Naive thymus-derived CD8-positive, alpha-beta T cell (primary cell): ENCODE data around the gene TMEM53. TPM values are rescaled to one million over a fixed set of nuclear protein-coding genes. Genes with fewer than 3 reads are reported as not detected.
A peak's percentile ranks its signal among the peaks of the same experiment; 100 is the strongest.

ENCODE experiments used
- ATAC-seq, 2 donors: fragments of 150-1000 bp; cut with Tn5 transposase in 1 of 2; sonication (Bioruptor Pico), chemical (Tn5 transposase) in 1 of 2; 1 replicate in 1 of 2; 2 replicates in 1 of 2; pipeline ENCODE4 v1.10.0; 2021; ENCODE audit warnings: mild to moderate bottlenecking in 2 of 2, moderate library complexity in 2 of 2
- POLR2A ChIA-PET: fragments of 350-600 bp; sonication (Branson Sonifier 250); formaldehyde crosslinking; loops from one replicate; lab custom pipeline; 2021; ENCODE audit warnings: antibody characterized with exemption; lab: Charles Lee
- DNase-seq, 10 donors: peaks; one replicate each; pipeline versions ENCODE4 v3.0.0 to v3.0.0-alpha.2; 2020 to 2022
- H3K27ac Mint-ChIP-seq, 10 donors: one replicate each; pipeline ENCODE4 v1.8.0; 2020 to 2022; ENCODE audit warnings: mild to moderate bottlenecking in 10 of 10, mixed read lengths in 10 of 10, moderate library complexity in 4 of 10, inconsistent platforms in 1 of 10
- H3K27me3 Mint-ChIP-seq, 5 donors: one replicate each; pipeline ENCODE4 v1.8.0; 2021 to 2022; ENCODE audit warnings: mixed read lengths in 5 of 5
- H3K36me3 Mint-ChIP-seq, 3 donors: one replicate each; pipeline ENCODE4 v1.8.0; 2020 to 2022; ENCODE audit warnings: mixed read lengths in 3 of 3, mild to moderate bottlenecking in 2 of 3, inconsistent platforms in 1 of 3
- H3K4me1 Mint-ChIP-seq, 4 donors: one replicate each; pipeline ENCODE4 v1.8.0; 2021 to 2022; ENCODE audit warnings: mixed read lengths in 4 of 4
- H3K4me3 Mint-ChIP-seq, 10 donors: one replicate each; pipeline ENCODE4 v1.8.0; 2020 to 2022; ENCODE audit warnings: mild to moderate bottlenecking in 10 of 10, mixed read lengths in 10 of 10, moderate library complexity in 6 of 10, inconsistent platforms in 1 of 10
- H3K9me3 Mint-ChIP-seq, 9 donors: one replicate each; pipeline ENCODE4 v1.8.0; 2020 to 2022; ENCODE audit warnings: mixed read lengths in 9 of 9, mild to moderate bottlenecking in 3 of 9, inconsistent platforms in 1 of 9, moderate library complexity in 1 of 9
- polyA plus RNA-seq, 3 donors: library from polyadenylated mRNA; unstranded; fragments of 300-500 nt; fragmentation: Illumina TruSeq; gene quantifications; one replicate each; pipeline ENCODE4 v1.2.3, GENCODE V29; 2021
- total RNA-seq, 8 experiments: library from RNA in 2 of 8; stranded (reverse) in 2 of 8; gene quantifications; one replicate each; pipeline ENCODE4 v1.2.3 and lab custom pipeline; 2021 to 2026

TMEM53 gene
- total and polyA plus RNA-seq, 5 experiments from 2014 or later = 1.0 to 5.9 (median 4.6) TPM

DNA sequence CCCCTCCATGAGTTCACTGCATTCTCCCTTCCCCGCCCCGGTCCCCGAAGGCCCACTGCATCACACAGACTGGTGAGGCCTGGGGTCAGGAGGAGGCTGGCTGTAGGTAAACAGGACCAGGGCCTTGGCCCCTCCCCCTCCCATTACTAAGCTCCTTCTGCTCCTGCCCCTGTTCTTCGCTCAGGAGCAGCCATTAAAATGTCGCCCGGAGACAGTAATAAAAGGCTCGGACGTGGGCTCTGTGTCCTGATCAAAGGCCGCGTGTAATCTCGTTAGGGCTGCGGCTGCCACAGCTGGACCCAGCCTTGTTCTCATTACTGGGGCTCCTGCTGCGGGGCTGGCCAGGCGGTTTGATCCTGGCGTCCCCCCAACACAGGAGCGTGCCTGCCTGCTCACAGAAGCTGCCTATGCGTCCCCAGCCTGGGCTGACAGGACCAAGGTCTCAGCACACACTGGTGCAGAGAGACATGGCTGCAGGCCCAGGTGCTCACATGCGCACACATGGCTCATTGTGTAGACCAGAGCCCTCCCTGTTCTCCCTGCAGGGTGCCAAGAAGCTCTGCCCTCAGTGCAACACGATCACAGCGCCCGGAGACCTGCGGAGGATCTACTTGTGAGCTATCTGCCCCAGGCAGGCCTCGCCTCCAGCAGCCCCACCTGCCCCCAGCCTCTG, 24.0 kb downstream of the TMEM53 start:
- peaks cover 0 to 10% (median 4%) of the 10 kb centered on the region in 4 donors for H3K4me1 Mint-ChIP-seq
- H3K27me3 Mint-ChIP-seq = no peaks in the 10 kb centered on the region
- ATAC-seq = no peak
- no peak overlapping the region for H3K4me3 Mint-ChIP-seq
- POLR2A ChIA-PET = interaction anchor here (1.1 kb wide), 1 partner anchor 13 kb away, joined by 3 read pairs; no protein-coding TSS in a partner anchor
- H3K9me3 Mint-ChIP-seq = no peaks in the 10 kb centered on the region
- no peak for DNase-seq
- H3K36me3 Mint-ChIP-seq = peaks cover 0 to 58% (median 0%) of the 10 kb centered on the region in 3 donors
- peak overlapping the region in 3 of 10 donors; percentile 8 to 85 (median 9) for H3K27ac Mint-ChIP-seq

DNA sequence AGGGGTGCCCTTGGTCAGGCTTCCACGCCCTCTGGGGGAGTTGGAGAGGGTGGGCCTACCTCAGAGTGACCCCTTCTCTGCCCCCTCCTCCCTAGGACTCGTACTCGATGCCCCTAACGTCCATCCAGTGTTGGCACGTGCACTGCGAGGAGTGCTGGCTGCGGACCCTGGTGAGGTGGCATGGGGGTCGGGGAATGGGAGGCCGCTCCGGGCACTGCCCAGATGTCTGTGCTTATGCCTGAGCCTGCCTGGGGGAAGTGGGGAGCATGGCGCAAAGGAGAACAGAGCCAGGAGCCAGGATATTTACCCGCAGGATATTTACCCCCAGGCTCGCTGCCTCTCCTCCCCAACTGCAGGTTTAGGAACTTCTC, 24.5 kb downstream of the TMEM53 start:
- H3K4me3 Mint-ChIP-seq = no peak overlapping the region
- peaks cover 0 to 10% (median 4%) of the 10 kb centered on the region in 4 donors for H3K4me1 Mint-ChIP-seq
- H3K27me3 Mint-ChIP-seq = no peaks in the 10 kb centered on the region
- POLR2A ChIA-PET = no interaction called here
- no peak for DNase-seq
- ATAC-seq = no peak
- H3K9me3 Mint-ChIP-seq = no peaks in the 10 kb centered on the region
- H3K36me3 Mint-ChIP-seq = peaks cover 0 to 63% (median 0%) of the 10 kb centered on the region in 3 donors
- no peak overlapping the region for H3K27ac Mint-ChIP-seq

DNA sequence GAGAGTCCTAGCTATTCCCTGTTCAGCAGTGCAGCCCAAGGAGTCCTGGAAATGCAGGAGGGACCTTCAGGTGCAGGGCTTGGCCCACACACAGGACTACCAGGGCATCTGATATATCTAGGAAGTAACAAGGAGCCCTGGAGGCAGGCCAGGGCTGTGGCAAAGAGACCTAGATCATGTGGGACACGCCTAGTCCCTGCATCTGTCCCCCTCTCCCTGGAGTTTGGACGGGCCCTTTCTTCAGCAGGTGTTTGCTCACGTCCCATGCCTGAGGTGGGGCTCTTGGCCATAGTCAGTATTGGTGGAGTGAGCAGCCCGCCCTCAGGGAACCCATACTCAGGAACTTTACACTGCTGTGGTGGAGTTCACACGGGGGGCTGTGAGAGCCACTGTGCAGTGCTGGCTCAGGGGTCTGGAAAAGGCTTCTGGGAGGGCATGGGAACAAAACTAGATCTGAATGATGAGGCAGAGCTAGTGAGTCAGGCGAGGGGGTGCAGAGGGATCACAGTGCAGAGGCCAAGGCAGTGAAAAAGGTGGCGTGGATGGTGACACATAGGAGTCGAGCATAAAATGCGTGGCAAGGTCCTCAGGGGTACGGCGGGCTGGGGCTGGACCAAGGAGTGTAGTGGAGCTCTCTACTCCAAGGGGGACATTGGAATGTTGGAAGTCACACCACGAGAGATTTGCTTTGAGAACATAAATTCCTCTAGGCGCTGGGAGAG, 25.6 kb downstream of the TMEM53 start:
- Mint-ChIP-seq H3K27ac (peak overlapping the region in 6 of 10 donors; percentile 52 to 78 (median 67)), H3K4me3 (no peak overlapping the region), H3K9me3 (no peaks in the 10 kb centered on the region), H3K4me1 (peaks cover 0 to 14% (median 4%) of the 10 kb centered on the region in 4 donors), H3K36me3 (peaks cover 0 to 70% (median 0%) of the 10 kb centered on the region in 3 donors), H3K27me3 (no peaks in the 10 kb centered on the region)
- DNase-seq = no peak
- no peak for ATAC-seq
- POLR2A ChIA-PET = no interaction called here

DNA sequence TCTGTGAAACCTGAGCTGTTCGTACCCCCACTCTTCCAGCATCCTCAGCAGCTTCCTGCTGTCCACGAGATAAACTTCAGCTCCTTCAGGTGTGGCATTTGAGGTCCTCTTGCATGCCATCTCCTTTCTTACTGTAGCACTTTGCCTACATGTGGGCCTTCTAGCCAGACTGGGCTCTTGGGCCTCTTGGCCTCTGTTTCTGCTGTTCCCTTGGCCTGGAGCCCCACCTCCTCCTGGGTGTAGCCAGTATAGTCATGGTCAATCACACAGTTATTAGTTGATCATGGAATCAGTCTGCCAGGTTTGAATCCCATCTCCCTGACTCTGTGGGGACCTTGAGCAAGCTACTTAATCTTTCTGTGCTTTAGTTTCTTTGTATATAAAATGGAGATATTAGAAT, 26.4 kb downstream of the TMEM53 start:
- Mint-ChIP-seq H3K27me3 (no peaks in the 10 kb centered on the region), H3K9me3 (no peaks in the 10 kb centered on the region), H3K4me1 (peaks cover 0 to 18% (median 8%) of the 10 kb centered on the region in 4 donors), H3K36me3 (peaks cover 0 to 78% (median 3%) of the 10 kb centered on the region in 3 donors), H3K4me3 (no peak overlapping the region), H3K27ac (peak overlapping the region in 5 of 10 donors; percentile 4 to 73 (median 61))
- no peak for DNase-seq
- no peak for ATAC-seq
- POLR2A ChIA-PET = interaction anchor here (1.1 kb wide), 1 partner anchor 16 kb away, joined by 3 read pairs; no protein-coding TSS in a partner anchor

DNA sequence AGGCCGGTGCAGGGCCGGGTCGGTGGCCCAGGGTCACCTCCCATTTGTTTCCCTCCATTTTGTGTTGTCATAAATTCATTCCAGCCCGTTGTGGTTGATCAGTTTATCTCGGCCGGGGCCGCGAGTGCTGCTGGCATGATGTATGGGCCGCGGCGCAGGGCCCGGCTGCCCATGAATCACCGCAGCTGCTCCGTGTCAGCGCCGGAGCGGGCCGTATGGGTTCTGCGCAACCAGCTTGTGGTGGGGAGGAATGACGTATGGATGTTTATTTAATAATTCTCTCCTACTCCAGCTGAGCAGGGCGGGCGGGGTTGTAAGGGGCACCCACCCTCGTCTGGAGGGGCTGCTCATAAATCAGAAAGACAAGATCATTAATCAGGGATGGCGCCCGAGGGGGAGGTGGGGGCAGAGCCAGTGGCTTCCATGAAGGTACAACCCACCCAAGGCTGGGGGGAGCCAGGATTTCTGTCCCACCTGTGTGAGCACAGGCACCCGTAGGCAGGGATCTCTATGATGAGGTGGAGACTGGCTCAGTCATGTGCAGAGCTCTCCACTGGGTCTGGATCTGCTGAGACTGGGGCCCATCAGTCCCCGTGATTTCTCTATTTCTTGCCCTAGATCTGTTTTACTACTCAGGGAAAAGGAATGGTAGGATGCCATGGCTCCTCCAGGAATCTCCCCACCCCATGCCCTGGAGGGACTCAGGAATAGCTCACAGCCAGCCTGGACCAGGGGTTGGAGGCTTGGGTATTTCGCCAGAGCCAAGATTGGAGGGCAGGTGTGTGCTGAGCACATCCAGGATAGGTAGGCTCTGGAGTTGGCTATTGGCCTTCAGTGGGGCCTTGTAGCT, 27.8 kb downstream of the TMEM53 start:
- Mint-ChIP-seq H3K27me3 (no peaks in the 10 kb centered on the region), H3K36me3 (peaks cover 0 to 90% (median 3%) of the 10 kb centered on the region in 3 donors), H3K4me3 (no peak overlapping the region), H3K27ac (peak overlapping the region in 2 of 10 donors; percentile 48 to 56), H3K9me3 (no peaks in the 10 kb centered on the region), H3K4me1 (peaks cover 0 to 20% (median 10%) of the 10 kb centered on the region in 4 donors)
- ATAC-seq = no peak
- POLR2A ChIA-PET = interaction anchor here (0.7 kb wide), 1 partner anchor 28 kb away, joined by 3 read pairs; the partner anchor contains the start of genes ARMH1 and TMEM53
- no peak for DNase-seq

DNA sequence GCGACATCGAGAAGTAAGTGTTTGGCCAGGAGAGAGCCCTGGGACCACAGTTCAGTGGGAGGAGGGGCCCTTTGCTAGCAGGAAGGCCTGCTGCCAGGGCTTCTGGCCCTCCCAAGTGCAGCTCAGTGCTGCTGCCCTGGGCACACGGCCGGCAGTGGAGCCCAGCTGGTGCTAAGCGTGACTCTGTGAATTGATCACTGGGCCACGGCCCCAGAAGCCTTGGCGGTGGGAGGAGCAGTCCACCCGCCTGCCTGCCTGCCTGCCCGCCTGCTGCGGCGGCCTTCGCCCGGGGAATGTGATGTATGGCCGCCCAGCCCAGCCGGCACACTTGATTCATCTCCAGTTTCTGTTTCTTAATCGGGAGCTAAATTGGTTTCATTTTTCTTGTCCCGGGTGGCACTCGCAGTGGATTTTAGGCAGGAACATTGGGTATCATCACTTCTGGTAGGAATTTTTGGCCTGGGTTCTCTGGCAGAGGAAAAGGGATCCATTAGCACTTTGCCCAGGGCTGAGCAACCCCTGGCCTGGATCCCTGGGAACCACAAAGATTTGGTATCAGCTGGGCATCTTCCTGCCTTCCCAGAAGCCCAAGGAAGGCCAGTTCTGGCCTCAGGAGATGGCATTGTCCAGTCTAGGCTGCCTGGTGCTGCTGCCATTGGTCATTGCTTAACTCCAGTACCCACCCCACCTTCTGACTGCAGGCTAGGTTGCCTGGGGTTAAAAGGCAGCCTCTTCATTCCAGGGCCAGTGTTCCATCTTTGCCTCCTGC, 28.6 kb downstream of the TMEM53 start:
- peaks cover 0 to 20% (median 12%) of the 10 kb centered on the region in 4 donors for H3K4me1 Mint-ChIP-seq
- peak overlapping the region in 3 of 10 donors; percentile 48 to 71 (median 58) for H3K27ac Mint-ChIP-seq
- DNase-seq (no peak), ATAC-seq (no peak)
- H3K36me3 Mint-ChIP-seq = peaks cover 0 to 93% (median 3%) of the 10 kb centered on the region in 3 donors
- H3K4me3 Mint-ChIP-seq = no peak overlapping the region
- no peaks in the 10 kb centered on the region for H3K9me3 Mint-ChIP-seq
- H3K27me3 Mint-ChIP-seq = no peaks in the 10 kb centered on the region
- POLR2A ChIA-PET = no interaction called here

DNA sequence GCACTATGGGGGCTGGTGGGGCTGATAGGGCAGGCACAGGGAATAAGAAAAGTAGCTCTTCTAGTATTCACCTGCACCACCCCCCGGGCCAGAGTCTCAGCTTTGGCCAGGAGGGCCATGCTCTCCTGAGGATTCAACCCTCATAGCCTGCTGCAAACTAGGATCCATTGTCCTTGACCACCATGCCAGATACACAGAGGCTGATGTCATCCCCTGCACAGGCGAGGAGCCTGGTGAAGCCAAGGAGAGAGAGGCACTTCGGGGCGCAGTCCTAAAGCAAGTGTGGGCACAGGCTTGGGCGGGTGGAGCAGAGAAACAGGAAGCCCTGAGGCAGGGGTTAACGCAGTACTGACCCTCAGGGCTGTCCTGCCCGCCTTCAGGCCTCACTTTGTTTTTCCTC, 29.5 kb downstream of the TMEM53 start:
- H3K36me3 Mint-ChIP-seq = peaks cover 0 to 89% (median 3%) of the 10 kb centered on the region in 3 donors
- H3K27ac Mint-ChIP-seq = peak overlapping the region in 1 of 10 donors; percentile 17
- POLR2A ChIA-PET = no interaction called here
- no peak for ATAC-seq
- no peaks in the 10 kb centered on the region for H3K27me3 Mint-ChIP-seq
- peaks cover 0 to 20% (median 12%) of the 10 kb centered on the region in 4 donors for H3K4me1 Mint-ChIP-seq
- H3K4me3 Mint-ChIP-seq = no peak overlapping the region
- H3K9me3 Mint-ChIP-seq = no peaks in the 10 kb centered on the region
- DNase-seq = no peak

DNA sequence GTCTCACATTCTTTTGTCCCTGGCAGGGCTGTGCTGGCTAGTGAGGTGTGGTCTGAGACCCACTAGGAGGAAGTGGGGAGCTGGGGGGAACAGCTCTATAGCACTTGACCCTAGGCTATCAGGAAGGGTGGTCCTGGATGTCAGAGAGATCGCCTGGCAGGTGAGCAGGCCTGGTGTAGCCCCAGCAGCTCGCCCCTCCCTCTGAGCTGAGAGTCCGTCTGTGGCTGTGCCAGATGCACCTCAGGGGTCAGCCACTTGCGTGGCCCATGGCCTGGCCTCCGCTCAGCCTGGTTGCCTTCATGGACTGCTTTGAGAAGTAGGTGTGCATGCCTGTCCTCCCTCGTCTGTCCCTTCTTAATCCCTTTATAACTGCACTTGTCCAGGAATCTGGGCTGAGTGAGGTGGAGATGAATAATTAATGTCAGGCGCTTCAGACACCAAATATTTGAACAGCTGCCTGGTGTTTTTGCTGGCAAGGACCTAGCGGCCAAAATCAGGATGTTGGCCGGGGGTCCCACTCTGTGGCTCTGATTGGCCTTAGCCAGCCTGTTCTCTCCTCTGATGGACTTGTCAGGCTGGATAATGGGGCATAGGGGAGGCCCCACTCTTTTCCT, 30.5 kb downstream of the TMEM53 start:
- DNase-seq (no peak), ATAC-seq (no peak)
- Mint-ChIP-seq H3K36me3 (peaks cover 0 to 90% (median 3%) of the 10 kb centered on the region in 3 donors), H3K9me3 (no peaks in the 10 kb centered on the region), H3K4me3 (no peak overlapping the region), H3K27ac (peak overlapping the region in 4 of 10 donors; percentile 17 to 83 (median 45)), H3K4me1 (peaks cover 0 to 20% (median 10%) of the 10 kb centered on the region in 4 donors), H3K27me3 (no peaks in the 10 kb centered on the region)
- POLR2A ChIA-PET = no interaction called here

DNA sequence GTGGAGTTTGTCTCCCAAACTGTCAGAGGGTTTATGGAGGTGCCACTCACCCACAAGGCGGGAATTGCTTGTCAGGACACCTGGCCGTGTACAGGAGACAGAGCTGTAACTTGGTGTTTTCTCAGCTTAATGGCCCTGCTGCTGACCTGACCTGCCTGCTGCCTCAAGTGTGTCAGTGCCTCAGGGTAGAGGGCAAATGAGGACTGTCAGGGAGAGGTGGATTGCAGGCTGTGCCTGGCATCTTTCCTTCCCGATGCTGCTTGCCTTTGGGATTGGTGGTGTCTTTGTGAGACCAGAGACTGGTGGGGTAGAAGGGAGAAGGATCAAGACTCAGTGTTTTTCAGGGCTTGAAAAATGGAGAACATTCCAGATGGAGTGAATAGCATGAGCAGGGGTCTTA, 31.4 kb downstream of the TMEM53 start:
- no peaks in the 10 kb centered on the region for H3K27me3 Mint-ChIP-seq
- no peak overlapping the region for H3K4me3 Mint-ChIP-seq
- DNase-seq (no peak), ATAC-seq (no peak)
- H3K27ac Mint-ChIP-seq = peak overlapping the region in 5 of 10 donors; percentile 2 to 83 (median 46)
- no peaks in the 10 kb centered on the region for H3K9me3 Mint-ChIP-seq
- H3K4me1 Mint-ChIP-seq = peaks cover 0 to 20% (median 10%) of the 10 kb centered on the region in 4 donors
- H3K36me3 Mint-ChIP-seq = peaks cover 0 to 90% (median 3%) of the 10 kb centered on the region in 3 donors
- POLR2A ChIA-PET = interaction anchor here (2.1 kb wide), 1 partner anchor 11 kb away, joined by 13 read pairs; no protein-coding TSS in a partner anchor

DNA sequence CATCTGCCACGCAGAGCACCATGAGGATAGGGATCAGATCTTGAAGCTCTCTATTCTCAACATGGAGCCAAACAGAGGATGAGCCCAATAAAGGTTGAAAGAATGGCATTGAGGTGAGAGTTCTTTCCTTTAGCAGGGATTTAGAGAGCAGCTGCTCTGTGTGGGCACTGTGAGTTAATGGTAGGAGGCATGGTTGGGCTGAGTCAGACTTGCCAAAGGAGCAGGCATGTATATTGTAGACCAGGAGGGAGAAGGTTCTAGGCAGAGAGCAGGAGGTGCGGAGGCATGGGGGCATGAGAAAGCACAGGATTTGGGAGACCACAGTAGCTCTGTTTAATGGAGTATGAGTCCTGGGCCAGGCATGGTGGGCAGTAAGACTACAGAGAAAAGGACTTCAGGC, 32.0 kb downstream of the TMEM53 start:
- no peak for DNase-seq
- Mint-ChIP-seq H3K4me1 (peaks cover 0 to 20% (median 12%) of the 10 kb centered on the region in 4 donors), H3K27ac (peak overlapping the region in 6 of 10 donors; percentile 0 to 87 (median 58)), H3K27me3 (no peaks in the 10 kb centered on the region), H3K4me3 (no peak overlapping the region), H3K9me3 (no peaks in the 10 kb centered on the region), H3K36me3 (peaks cover 0 to 91% (median 3%) of the 10 kb centered on the region in 3 donors)
- POLR2A ChIA-PET = interaction anchor here (2.1 kb wide), 1 partner anchor 10 kb away, joined by 13 read pairs; no protein-coding TSS in a partner anchor
- no peak for ATAC-seq
